Measurements from ENCODE around the gene TESPA1.
"Not testable (repeated sequence)": the region's sequence is repeated elsewhere in the genome, so short reads cannot be mapped to it uniquely, and the experiment has no call there.

TESPA1 gene

GRCh38 chr12:54997929-54998522 lies 13.5 kb upstream of the TESPA1 start:
- FAIRE-seq (no peak), DNase-seq (ENCODE audit: insufficient read length) (no peak)

GRCh38 chr12:54996205-54996604 lies 11.6 kb upstream of the TESPA1 start:
- DNase-seq (ENCODE audit: insufficient read length) (no peak), FAIRE-seq (no peak)
- TF ChIP-seq POLR2AphosphoS5 (IDR thresholded peaks at IDR 0.05; ENCODE audit: low read depth, low read length) (no peak), POLR2A (IDR thresholded peaks at IDR 0.05; ENCODE audit: low read depth, low read length) (no peak), TAF1 (IDR thresholded peaks at IDR 0.05; ENCODE audit: borderline replicate concordance, low read depth, low read length) (no peak)

More at GRCh38 chr12:54997929-54998522, 13.5 kb upstream of the TESPA1 start:
- TF ChIP-seq POLR2AphosphoS5 (IDR thresholded peaks at IDR 0.05; ENCODE audit: low read depth, low read length) (no peak), POLR2A (IDR thresholded peaks at IDR 0.05; ENCODE audit: low read depth, low read length) (no peak), TAF1 (IDR thresholded peaks at IDR 0.05; ENCODE audit: borderline replicate concordance, low read depth, low read length) (no peak)

GRCh38 chr12:54993181-54993835 lies 8.7 kb upstream of the TESPA1 start:
- DNase-seq (ENCODE audit: insufficient read length) (peak; percentile 23), FAIRE-seq (peak; percentile 87)
- TF ChIP-seq POLR2AphosphoS5 (IDR thresholded peaks at IDR 0.05; ENCODE audit: low read depth, low read length) (no peak), TAF1 (IDR thresholded peaks at IDR 0.05; ENCODE audit: borderline replicate concordance, low read depth, low read length) (no peak), POLR2A (IDR thresholded peaks at IDR 0.05; ENCODE audit: low read depth, low read length) (no peak)

GRCh38 chr12:54991991-54992375 lies 7.4 kb upstream of the TESPA1 start:
- no peak for DNase-seq (ENCODE audit: insufficient read length)
- FAIRE-seq, result peak; percentile 92
- no peak for TF ChIP-seq TAF1 (IDR thresholded peaks at IDR 0.05; ENCODE audit: borderline replicate concordance, low read depth, low read length)

- TF ChIP-seq POLR2A (IDR thresholded peaks at IDR 0.05; ENCODE audit: low read depth, low read length) (peak; percentile 53; the same call in 1 of the 2 replicates), TAF1 (IDR thresholded peaks at IDR 0.05; ENCODE audit: borderline replicate concordance, low read depth, low read length) (no peak), POLR2AphosphoS5 (IDR thresholded peaks at IDR 0.05; ENCODE audit: low read depth, low read length) (peak; percentile 54; the same call in 1 of the 2 replicates)
- FAIRE-seq, result peak; percentile 90
- DNase-seq (ENCODE audit: insufficient read length), result no peak
These were observed 6.8 kb upstream of the TESPA1 start for GRCh38 chr12:54991161-54991990.

- FAIRE-seq (no peak), DNase-seq (ENCODE audit: insufficient read length) (no peak)
These were observed 5.3 kb upstream of the TESPA1 start for GRCh38 chr12:54989829-54990228.

GRCh38 chr12:54988402-54989054 lies 4.0 kb upstream of the TESPA1 start:
- peak; percentile 27 for FAIRE-seq
- DNase-seq (ENCODE audit: insufficient read length), result no peak
- TF ChIP-seq POLR2A (IDR thresholded peaks at IDR 0.05; ENCODE audit: low read depth, low read length), result no peak

More at GRCh38 chr12:54989829-54990228, 5.3 kb upstream of the TESPA1 start:
- TF ChIP-seq POLR2A (IDR thresholded peaks at IDR 0.05; ENCODE audit: low read depth, low read length) (no peak), POLR2AphosphoS5 (IDR thresholded peaks at IDR 0.05; ENCODE audit: low read depth, low read length) (no peak), TAF1 (IDR thresholded peaks at IDR 0.05; ENCODE audit: borderline replicate concordance, low read depth, low read length) (no peak)

- FAIRE-seq (no peak), DNase-seq (ENCODE audit: insufficient read length) (no peak)
- TF ChIP-seq TAF1 (IDR thresholded peaks at IDR 0.05; ENCODE audit: borderline replicate concordance, low read depth, low read length), result no peak
- TF ChIP-seq POLR2AphosphoS5 (IDR thresholded peaks at IDR 0.05; ENCODE audit: low read depth, low read length), result no peak
- no peak for TF ChIP-seq POLR2A (IDR thresholded peaks at IDR 0.05; ENCODE audit: low read depth, low read length)
These were observed 3.2 kb upstream of the TESPA1 start for GRCh38 chr12:54987611-54988231.

- not testable (repeated sequence) for FAIRE-seq; DNase-seq (ENCODE audit: insufficient read length)
These were observed 2.2 kb upstream of the TESPA1 start for GRCh38 chr12:54986773-54987172.

GRCh38 chr12:54983536-54984101 lies 943 bp downstream of the TESPA1 start:
- DNase-seq (ENCODE audit: insufficient read length) (no peak), FAIRE-seq (peak; percentile 38)
- no peak for TF ChIP-seq TAF1 (IDR thresholded peaks at IDR 0.05; ENCODE audit: borderline replicate concordance, low read depth, low read length)
- no peak for TF ChIP-seq POLR2A (IDR thresholded peaks at IDR 0.05; ENCODE audit: low read depth, low read length)
- no peak for TF ChIP-seq POLR2AphosphoS5 (IDR thresholded peaks at IDR 0.05; ENCODE audit: low read depth, low read length)

GRCh38 chr12:54981796-54982195 lies 2.8 kb downstream of the TESPA1 start:
- no peak for TF ChIP-seq POLR2AphosphoS5 (IDR thresholded peaks at IDR 0.05; ENCODE audit: low read depth, low read length)
- TF ChIP-seq POLR2A (IDR thresholded peaks at IDR 0.05; ENCODE audit: low read depth, low read length), result no peak
- no peak for TF ChIP-seq TAF1 (IDR thresholded peaks at IDR 0.05; ENCODE audit: borderline replicate concordance, low read depth, low read length)
- FAIRE-seq, result peak; percentile 67
- no peak for DNase-seq (ENCODE audit: insufficient read length)
